Esophagus muscularis mucosa (tissue), 3 donors: Measurements from ENCODE around the gene BICRA.

Experiments used
- CTCF ChIP-seq, 3 experiments: fragments of 200-600 bp in 2 of 3; fragments of 450-650 bp in 1 of 3; sonication (generic) in 2 of 3; IDR thresholded peaks; one replicate each; pipeline ENCODE4 v1.5.1; 2017 to 2019; ENCODE audit warnings: antibody characterized with exemption in 3 of 3, mild to moderate bottlenecking in 2 of 3, moderate library complexity in 1 of 3
- POLR2A ChIP-seq: fragments of 450-650 bp; IDR thresholded peaks from one replicate; pipeline ENCODE4 v1.6.1; 2017; ENCODE audit warnings: antibody characterized with exemption, moderate library complexity, mild to moderate bottlenecking, low read depth

GRCh38 chr19:47681936-47682335 lies 73.0 kb downstream of the BICRA start:
- no peak for TF ChIP-seq CTCF (IDR thresholded peaks at IDR 0.05)
- no peak for TF ChIP-seq POLR2A
